WTC11 (cell line): ENCODE results near the gene DRAM2. TPM values are rescaled to one million over a fixed set of nuclear protein-coding genes. Genes with fewer than 3 reads are reported as not detected.

ENCODE experiments used
- ATAC-seq: fragments of 200-7000 bp; cut with Tn5 transposase; 2 replicates; pipeline ENCODE4 v1.10.0; 2021; ENCODE audit warnings: mild to moderate bottlenecking, moderate library complexity
- CTCF ChIA-PET: fragments of 300-600 bp; sonication (Branson Sonifier 250); formaldehyde crosslinking; loops from one replicate; lab custom pipeline; 2021; ENCODE audit warnings: antibody characterized with exemption; lab: Charles Lee
- POLR2A ChIA-PET: fragments of 350-600 bp; sonication (Branson Sonifier 250); formaldehyde crosslinking; loops from one replicate; lab custom pipeline; 2021; ENCODE audit warnings: antibody characterized with exemption; lab: Charles Lee
- DNase-seq: peaks from one replicate; pipeline ENCODE4 v3.0.0; 2021; ENCODE audit warnings: low spot score
- H3K27ac Mint-ChIP-seq: 2 replicates; pipeline ENCODE4 v1.8.0; 2021; ENCODE audit warnings: mixed read lengths
- H3K27me3 Mint-ChIP-seq: 2 replicates; pipeline ENCODE4 v1.8.0; 2021; ENCODE audit warnings: low read depth, mild to moderate bottlenecking, moderate library complexity, mixed read lengths
- H3K36me3 Mint-ChIP-seq: 2 replicates; pipeline ENCODE4 v1.8.0; 2021; ENCODE audit warnings: mixed read lengths
- H3K4me1 Mint-ChIP-seq: 2 replicates; pipeline ENCODE4 v1.8.0; 2022; ENCODE audit warnings: mixed read lengths
- H3K4me3 Mint-ChIP-seq: 2 replicates; pipeline ENCODE4 v1.8.0; 2021; ENCODE audit warnings: mild to moderate bottlenecking, moderate library complexity, mixed read lengths
- H3K9me3 Mint-ChIP-seq: 2 replicates; pipeline ENCODE4 v1.8.0; 2021; ENCODE audit warnings: mixed read lengths
- KAT7 ChIP-seq: sonication (generic); formaldehyde crosslinking; IDR thresholded peaks from 2 replicates; pipeline ENCODE4 v1.8.1; 2023; ENCODE audit warnings: missing genetic modification reagents, mild to moderate bottlenecking, borderline replicate concordance
- MXD4 ChIP-seq: fragments of 250-450 bp; sonication (Bioruptor Pico); IDR thresholded peaks from 2 replicates; pipeline ENCODE4 v1.8.0; 2021; ENCODE audit warnings: mild to moderate bottlenecking, moderate library complexity, borderline replicate concordance
- NFE2L1 ChIP-seq: sonication (generic); formaldehyde crosslinking; IDR thresholded peaks from 2 replicates; pipeline ENCODE4 v1.8.1; 2023; ENCODE audit warnings: missing genetic modification reagents
- NR3C1 ChIP-seq: sonication (generic); formaldehyde crosslinking; conservative IDR thresholded peaks from 2 replicates; pipeline ENCODE4 v1.8.1; 2023; ENCODE audit warnings: low read depth, mild to moderate bottlenecking, missing genetic modification reagents
- RELA ChIP-seq: sonication (generic); formaldehyde crosslinking; IDR thresholded peaks from 2 replicates; pipeline ENCODE4 v1.8.1; 2022; ENCODE audit warnings: missing genetic modification reagents, mild to moderate bottlenecking, borderline replicate concordance
- ZNF423 ChIP-seq: fragments of 250-450 bp; sonication (Bioruptor Pico); IDR thresholded peaks from 2 replicates; pipeline ENCODE4 v2.1.2; 2022; ENCODE audit warnings: mild to moderate bottlenecking, moderate library complexity
- total RNA-seq: library from RNA; stranded (reverse); gene quantifications from 3 replicates; pipeline ENCODE4 v1.2.3, GENCODE V29; 2021
- TF ChIP-seq, protein P1 (sequence below): sonication (generic); formaldehyde crosslinking; IDR thresholded peaks from 2 replicates; pipeline ENCODE4 v1.8.1; 2022; ENCODE audit warnings: low read depth, missing genetic modification reagents, borderline replicate concordance
- TF ChIP-seq, protein P2 (sequence below): sonication (generic); formaldehyde crosslinking; IDR thresholded peaks from 2 replicates; pipeline ENCODE4 v1.8.0; 2022; ENCODE audit warnings: missing genetic modification reagents
- TF ChIP-seq, protein P3 (sequence below): sonication (generic); formaldehyde crosslinking; conservative IDR thresholded peaks from 2 replicates; pipeline ENCODE4 v1.8.1; 2022; ENCODE audit warnings: mild to moderate bottlenecking, missing genetic modification reagents
- TF ChIP-seq, protein P4 (sequence below): sonication (generic); formaldehyde crosslinking; IDR thresholded peaks from 2 replicates; pipeline ENCODE4 v1.8.1; 2023; ENCODE audit warnings: mild to moderate bottlenecking, missing genetic modification reagents, moderate library complexity
- TF ChIP-seq, protein P5 (sequence below): sonication (generic); formaldehyde crosslinking; IDR thresholded peaks from 2 replicates; pipeline ENCODE4 v1.8.1; 2022; ENCODE audit warnings: missing genetic modification reagents, borderline replicate concordance
- TF ChIP-seq, protein P6 (sequence below): fragments of 250-450 bp; sonication (Bioruptor Pico); IDR thresholded peaks from 2 replicates; pipeline ENCODE4 v1.9.0; 2021; ENCODE audit warnings: mild to moderate bottlenecking
- TF ChIP-seq, protein P7 (sequence below): sonication (generic); formaldehyde crosslinking; IDR thresholded peaks from 2 replicates; pipeline ENCODE4 v1.8.0; 2022; ENCODE audit warnings: mild to moderate bottlenecking, missing genetic modification reagents

The DRAM2 gene
- total RNA-seq, 1 experiment from 2014 or later: 34.3 TPM

DNA sequence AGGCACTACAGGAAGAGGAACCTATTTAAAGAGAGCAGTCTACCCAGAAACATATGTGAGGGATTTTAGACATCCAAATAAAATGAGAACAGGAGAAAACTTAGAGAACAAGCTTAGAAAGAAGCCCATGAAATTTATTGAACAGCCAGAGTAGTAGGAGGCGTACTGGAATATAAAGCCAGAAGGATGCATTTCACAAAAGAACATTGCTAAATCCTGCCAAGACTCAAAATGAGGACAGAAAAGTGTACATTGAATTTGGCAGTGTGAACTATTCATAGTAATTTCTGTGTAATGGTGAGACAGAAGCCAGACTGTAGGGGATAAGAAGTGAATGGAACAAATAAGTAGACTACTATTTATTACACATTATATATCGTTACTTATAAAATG lies 22.6 kb upstream of the DRAM2 start (continued):
- TF ChIP-seq, protein P1, sequence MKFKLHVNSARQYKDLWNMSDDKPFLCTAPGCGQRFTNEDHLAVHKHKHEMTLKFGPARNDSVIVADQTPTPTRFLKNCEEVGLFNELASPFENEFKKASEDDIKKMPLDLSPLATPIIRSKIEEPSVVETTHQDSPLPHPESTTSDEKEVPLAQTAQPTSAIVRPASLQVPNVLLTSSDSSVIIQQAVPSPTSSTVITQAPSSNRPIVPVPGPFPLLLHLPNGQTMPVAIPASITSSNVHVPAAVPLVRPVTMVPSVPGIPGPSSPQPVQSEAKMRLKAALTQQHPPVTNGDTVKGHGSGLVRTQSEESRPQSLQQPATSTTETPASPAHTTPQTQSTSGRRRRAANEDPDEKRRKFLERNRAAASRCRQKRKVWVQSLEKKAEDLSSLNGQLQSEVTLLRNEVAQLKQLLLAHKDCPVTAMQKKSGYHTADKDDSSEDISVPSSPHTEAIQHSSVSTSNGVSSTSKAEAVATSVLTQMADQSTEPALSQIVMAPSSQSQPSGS: no peak

DNA sequence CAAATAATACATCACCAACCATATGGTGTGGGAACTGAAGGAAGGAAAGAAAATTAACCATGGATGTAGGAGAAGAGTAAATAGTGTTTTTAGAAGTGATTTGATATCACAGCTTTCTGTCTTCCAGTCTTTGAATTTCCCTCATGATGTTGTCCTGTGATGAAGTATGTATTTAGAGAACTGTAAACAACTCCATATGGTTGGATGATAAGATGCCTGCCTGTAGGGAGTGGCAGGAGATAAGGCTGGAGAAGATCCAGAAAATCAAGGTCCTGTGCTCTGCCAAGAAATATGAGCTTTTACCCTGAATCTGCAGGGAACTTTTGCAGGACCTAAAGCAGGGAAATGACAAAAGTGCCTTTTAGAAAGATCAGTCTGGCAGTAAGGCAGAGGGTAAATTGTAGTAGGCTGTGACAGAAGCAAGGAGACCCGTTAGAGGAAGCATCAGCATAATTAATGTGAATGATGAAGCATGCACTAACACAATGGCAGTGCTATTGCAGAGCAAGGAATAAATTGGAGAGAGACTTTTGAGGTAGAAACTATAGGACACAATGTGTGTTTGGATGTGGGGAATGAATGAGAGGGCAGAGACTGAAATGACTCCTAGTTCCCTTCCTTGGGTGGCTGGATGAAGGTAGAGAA lies 22.1 kb upstream of the DRAM2 start:
- Mint-ChIP-seq H3K27me3 (no peaks in the 10 kb centered on the region), H3K9me3 (no peaks in the 10 kb centered on the region), H3K4me3 (no peak overlapping the region), H3K4me1 (no peaks in the 10 kb centered on the region)
- no peak for DNase-seq
- ChIA-PET POLR2A (no interaction called here), CTCF (no interaction called here)
- TF ChIP-seq MXD4: no peak
- no peak for TF ChIP-seq NR3C1 (CRISPR knock-in tag)
- no peak for TF ChIP-seq RELA (CRISPR knock-in tag)
- TF ChIP-seq, protein P2, sequence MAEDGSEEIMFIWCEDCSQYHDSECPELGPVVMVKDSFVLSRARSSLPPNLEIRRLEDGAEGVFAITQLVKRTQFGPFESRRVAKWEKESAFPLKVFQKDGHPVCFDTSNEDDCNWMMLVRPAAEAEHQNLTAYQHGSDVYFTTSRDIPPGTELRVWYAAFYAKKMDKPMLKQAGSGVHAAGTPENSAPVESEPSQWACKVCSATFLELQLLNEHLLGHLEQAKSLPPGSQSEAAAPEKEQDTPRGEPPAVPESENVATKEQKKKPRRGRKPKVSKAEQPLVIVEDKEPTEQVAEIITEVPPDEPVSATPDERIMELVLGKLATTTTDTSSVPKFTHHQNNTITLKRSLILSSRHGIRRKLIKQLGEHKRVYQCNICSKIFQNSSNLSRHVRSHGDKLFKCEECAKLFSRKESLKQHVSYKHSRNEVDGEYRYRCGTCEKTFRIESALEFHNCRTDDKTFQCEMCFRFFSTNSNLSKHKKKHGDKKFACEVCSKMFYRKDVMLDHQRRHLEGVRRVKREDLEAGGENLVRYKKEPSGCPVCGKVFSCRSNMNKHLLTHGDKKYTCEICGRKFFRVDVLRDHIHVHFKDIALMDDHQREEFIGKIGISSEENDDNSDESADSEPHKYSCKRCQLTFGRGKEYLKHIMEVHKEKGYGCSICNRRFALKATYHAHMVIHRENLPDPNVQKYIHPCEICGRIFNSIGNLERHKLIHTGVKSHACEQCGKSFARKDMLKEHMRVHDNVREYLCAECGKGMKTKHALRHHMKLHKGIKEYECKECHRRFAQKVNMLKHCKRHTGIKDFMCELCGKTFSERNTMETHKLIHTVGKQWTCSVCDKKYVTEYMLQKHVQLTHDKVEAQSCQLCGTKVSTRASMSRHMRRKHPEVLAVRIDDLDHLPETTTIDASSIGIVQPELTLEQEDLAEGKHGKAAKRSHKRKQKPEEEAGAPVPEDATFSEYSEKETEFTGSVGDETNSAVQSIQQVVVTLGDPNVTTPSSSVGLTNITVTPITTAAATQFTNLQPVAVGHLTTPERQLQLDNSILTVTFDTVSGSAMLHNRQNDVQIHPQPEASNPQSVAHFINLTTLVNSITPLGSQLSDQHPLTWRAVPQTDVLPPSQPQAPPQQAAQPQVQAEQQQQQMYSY (CRISPR knock-in tag): no peak
- TF ChIP-seq NFE2L1 (CRISPR knock-in tag): no peak
- TF ChIP-seq, protein P3, sequence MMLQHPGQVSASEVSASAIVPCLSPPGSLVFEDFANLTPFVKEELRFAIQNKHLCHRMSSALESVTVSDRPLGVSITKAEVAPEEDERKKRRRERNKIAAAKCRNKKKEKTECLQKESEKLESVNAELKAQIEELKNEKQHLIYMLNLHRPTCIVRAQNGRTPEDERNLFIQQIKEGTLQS (CRISPR knock-in tag): no peak
- TF ChIP-seq ZNF423 (CRISPR knock-in tag): no peak
- TF ChIP-seq, protein P4, sequence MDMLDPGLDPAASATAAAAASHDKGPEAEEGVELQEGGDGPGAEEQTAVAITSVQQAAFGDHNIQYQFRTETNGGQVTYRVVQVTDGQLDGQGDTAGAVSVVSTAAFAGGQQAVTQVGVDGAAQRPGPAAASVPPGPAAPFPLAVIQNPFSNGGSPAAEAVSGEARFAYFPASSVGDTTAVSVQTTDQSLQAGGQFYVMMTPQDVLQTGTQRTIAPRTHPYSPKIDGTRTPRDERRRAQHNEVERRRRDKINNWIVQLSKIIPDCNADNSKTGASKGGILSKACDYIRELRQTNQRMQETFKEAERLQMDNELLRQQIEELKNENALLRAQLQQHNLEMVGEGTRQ: no peak
- TF ChIP-seq, protein P5, sequence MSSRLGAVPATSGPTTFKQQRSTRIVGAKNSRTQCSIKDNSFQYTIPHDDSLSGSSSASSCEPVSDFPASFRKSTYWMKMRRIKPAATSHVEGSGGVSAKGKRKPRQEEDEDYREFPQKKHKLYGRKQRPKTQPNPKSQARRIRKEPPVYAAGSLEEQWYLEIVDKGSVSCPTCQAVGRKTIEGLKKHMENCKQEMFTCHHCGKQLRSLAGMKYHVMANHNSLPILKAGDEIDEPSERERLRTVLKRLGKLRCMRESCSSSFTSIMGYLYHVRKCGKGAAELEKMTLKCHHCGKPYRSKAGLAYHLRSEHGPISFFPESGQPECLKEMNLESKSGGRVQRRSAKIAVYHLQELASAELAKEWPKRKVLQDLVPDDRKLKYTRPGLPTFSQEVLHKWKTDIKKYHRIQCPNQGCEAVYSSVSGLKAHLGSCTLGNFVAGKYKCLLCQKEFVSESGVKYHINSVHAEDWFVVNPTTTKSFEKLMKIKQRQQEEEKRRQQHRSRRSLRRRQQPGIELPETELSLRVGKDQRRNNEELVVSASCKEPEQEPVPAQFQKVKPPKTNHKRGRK: no peak
- TF ChIP-seq, protein P6, sequence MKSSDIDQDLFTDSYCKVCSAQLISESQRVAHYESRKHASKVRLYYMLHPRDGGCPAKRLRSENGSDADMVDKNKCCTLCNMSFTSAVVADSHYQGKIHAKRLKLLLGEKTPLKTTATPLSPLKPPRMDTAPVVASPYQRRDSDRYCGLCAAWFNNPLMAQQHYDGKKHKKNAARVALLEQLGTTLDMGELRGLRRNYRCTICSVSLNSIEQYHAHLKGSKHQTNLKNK (CRISPR knock-in tag): no peak
- no peak for TF ChIP-seq KAT7 (CRISPR knock-in tag)
- TF ChIP-seq, protein P7, sequence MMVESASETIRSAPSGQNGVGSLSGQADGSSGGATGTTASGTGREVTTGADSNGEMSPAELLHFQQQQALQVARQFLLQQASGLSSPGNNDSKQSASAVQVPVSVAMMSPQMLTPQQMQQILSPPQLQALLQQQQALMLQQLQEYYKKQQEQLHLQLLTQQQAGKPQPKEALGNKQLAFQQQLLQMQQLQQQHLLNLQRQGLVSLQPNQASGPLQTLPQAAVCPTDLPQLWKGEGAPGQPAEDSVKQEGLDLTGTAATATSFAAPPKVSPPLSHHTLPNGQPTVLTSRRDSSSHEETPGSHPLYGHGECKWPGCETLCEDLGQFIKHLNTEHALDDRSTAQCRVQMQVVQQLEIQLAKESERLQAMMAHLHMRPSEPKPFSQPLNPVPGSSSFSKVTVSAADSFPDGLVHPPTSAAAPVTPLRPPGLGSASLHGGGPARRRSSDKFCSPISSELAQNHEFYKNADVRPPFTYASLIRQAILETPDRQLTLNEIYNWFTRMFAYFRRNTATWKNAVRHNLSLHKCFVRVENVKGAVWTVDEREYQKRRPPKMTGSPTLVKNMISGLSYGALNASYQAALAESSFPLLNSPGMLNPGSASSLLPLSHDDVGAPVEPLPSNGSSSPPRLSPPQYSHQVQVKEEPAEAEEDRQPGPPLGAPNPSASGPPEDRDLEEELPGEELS (CRISPR knock-in tag): no peak
- TF ChIP-seq, all 79 proteins: peak for 0
- ATAC-seq: no peak
- H3K36me3 Mint-ChIP-seq: peaks cover 5% of the 10 kb centered on the region
- peak overlapping the region; percentile 25; the same call in 1 of the 2 replicates for H3K27ac Mint-ChIP-seq
